GM23338 (cell line): ENCODE results near the gene EPHB6. TPM values are rescaled to one million over a fixed set of nuclear protein-coding genes. Genes with fewer than 3 reads are reported as not detected.

ENCODE experiments used
- CREB1 ChIP-seq: fragments of 250-450 bp; sonication (Bioruptor Pico); IDR thresholded peaks from 2 replicates; pipeline ENCODE4 v1.5.0; 2020; ENCODE audit warnings: low read depth, mild to moderate bottlenecking, moderate library complexity
- EZH2phosphoT487 ChIP-seq: fragments of 200-600 bp; sonication (generic); IDR thresholded peaks from one replicate; pipeline ENCODE4 v1.8.1; 2018; ENCODE audit warnings: antibody characterized with exemption; ENCODE audit not compliant: unreplicated experiment
- ZNF114 ChIP-seq: fragments of 250-450 bp; sonication (Bioruptor Pico); IDR thresholded peaks from 2 replicates; pipeline ENCODE4 v1.5.0; 2020; ENCODE audit warnings: mild to moderate bottlenecking, moderate library complexity
- ZNF462 ChIP-seq: fragments of 250-450 bp; sonication (Bioruptor Pico); IDR thresholded peaks from 2 replicates; pipeline ENCODE4 v1.5.0; 2020; ENCODE audit warnings: mild to moderate bottlenecking, moderate library complexity
- polyA plus RNA-seq: library from polyadenylated mRNA; unstranded; fragments of >200 nt; fragmentation: Nextera tagmentation; extraction: Ambion mirVana; gene quantifications from 2 replicates; pipeline ENCODE4 v1.2.1, GENCODE V29; 2016
- total RNA-seq: library from RNA; depleted of rRNA; stranded (reverse); fragments of >200 nt; shearing (Covaris generic); gene quantifications from 2 replicates; pipeline ENCODE4 v1.2.3, GENCODE V29; 2014
- TF ChIP-seq, protein P1 (sequence below): IDR thresholded peaks from one replicate; pipeline ENCODE4 v1.6.1; 2018; ENCODE audit warnings: antibody characterized with exemption; ENCODE audit not compliant: unreplicated experiment

EPHB6 gene
- total and polyA plus RNA-seq, 2 experiments from 2014 or later = 20.8 to 27.5 TPM

DNA sequence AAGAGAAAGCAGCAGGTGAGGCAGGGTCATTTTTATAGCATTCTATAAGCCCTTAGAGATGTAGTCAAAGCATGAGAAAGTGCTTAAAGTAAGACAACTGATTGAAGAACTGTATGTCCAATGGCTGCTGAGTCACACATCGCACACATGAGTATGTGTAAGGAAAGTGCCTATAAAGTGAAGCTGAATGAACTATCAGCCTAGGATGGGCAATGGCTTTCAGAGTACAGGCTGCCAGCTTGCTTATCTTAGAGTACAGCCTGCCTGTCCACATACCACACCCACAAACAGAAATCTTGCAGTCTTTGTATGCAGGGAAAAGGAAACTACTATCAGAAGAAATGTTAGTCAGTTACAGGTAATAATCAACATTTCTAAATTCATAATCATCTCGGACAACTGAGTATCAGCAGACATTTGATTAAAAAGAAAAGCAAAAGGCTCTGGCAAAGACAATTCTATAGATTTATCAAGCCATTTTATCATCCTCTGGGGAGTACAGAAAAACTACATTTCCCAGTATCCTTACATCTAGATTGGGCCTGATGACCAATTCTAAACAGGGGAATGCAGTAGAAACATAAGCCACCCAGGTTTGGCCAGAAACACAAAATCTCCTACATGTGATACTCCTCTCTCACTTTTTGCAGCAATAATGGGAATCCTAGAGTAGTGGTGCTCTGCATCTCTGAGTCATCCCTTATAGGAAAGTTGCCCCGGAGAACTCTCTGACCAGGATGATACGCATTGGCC, 16.2 kb upstream of the EPHB6 start (continued):
- TF ChIP-seq ZNF462 (CRISPR knock-in tag) = no peak
- TF ChIP-seq, protein P1, sequence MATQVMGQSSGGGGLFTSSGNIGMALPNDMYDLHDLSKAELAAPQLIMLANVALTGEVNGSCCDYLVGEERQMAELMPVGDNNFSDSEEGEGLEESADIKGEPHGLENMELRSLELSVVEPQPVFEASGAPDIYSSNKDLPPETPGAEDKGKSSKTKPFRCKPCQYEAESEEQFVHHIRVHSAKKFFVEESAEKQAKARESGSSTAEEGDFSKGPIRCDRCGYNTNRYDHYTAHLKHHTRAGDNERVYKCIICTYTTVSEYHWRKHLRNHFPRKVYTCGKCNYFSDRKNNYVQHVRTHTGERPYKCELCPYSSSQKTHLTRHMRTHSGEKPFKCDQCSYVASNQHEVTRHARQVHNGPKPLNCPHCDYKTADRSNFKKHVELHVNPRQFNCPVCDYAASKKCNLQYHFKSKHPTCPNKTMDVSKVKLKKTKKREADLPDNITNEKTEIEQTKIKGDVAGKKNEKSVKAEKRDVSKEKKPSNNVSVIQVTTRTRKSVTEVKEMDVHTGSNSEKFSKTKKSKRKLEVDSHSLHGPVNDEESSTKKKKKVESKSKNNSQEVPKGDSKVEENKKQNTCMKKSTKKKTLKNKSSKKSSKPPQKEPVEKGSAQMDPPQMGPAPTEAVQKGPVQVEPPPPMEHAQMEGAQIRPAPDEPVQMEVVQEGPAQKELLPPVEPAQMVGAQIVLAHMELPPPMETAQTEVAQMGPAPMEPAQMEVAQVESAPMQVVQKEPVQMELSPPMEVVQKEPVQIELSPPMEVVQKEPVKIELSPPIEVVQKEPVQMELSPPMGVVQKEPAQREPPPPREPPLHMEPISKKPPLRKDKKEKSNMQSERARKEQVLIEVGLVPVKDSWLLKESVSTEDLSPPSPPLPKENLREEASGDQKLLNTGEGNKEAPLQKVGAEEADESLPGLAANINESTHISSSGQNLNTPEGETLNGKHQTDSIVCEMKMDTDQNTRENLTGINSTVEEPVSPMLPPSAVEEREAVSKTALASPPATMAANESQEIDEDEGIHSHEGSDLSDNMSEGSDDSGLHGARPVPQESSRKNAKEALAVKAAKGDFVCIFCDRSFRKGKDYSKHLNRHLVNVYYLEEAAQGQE = no peak
- no peak for TF ChIP-seq CREB1 (CRISPR knock-in tag)
- TF ChIP-seq EZH2phosphoT487 = no peak
- no peak for TF ChIP-seq ZNF114 (CRISPR knock-in tag)
